SK-N-SH (cell line): ENCODE measurements around the gene LCORL. TPM values are rescaled to one million over a fixed set of nuclear protein-coding genes. Genes with fewer than 3 reads are reported as not detected.

Experiments
- CTCF ChIA-PET: fragments of 300-600, 350-600 bp; formaldehyde crosslinking; extraction: SDS; loops from one replicate; lab custom pipeline; 2021; lab: Yijun Ruan, JAX
- POLR2A ChIA-PET: fragments of 350-600 bp; sonication (Branson Sonifier 250); formaldehyde crosslinking; extraction: SDS; loops from one replicate; lab custom pipeline; 2020; ENCODE audit warnings: antibody characterized with exemption, inconsistent platforms; lab: Yijun Ruan, JAX
- DNase-seq: peaks from one replicate; pipeline ENCODE4 v3.0.0; 2012
- H2AFZ ChIP-seq: fragments of 200-600 bp; sonication (generic); 2 replicates; pipeline ENCODE4 v1.8.1; 2016; ENCODE audit warnings: antibody characterized with exemption, mild to moderate bottlenecking, low read depth
- H3F3A ChIP-seq: fragments of 200-600 bp; sonication (generic); replicated peaks from 2 replicates; pipeline ENCODE3; 2016; ENCODE audit warnings: antibody characterized with exemption, mild to moderate bottlenecking; ENCODE audit not compliant: insufficient read depth
- H3K27ac ChIP-seq, 2 experiments: fragments of 200-500 bp in 1 of 2; fragments of 200-600 bp in 1 of 2; sonication (Bioruptor generic) in 1 of 2; sonication (generic), shearing (Covaris generic) in 1 of 2; 2 replicates each; pipeline versions ENCODE4 v1.5.1 to v1.6.1; 2014 to 2016; ENCODE audit warnings: low read depth in 2 of 2, inconsistent platforms in 1 of 2, low read length in 1 of 2, mild to moderate bottlenecking in 1 of 2, mixed read lengths in 1 of 2
- H3K27me3 ChIP-seq: fragments of 200-600 bp; sonication (generic), shearing (Covaris generic); 2 replicates; pipeline ENCODE4 v1.6.1; 2016; ENCODE audit warnings: mixed run types; ENCODE audit not compliant: insufficient read depth
- H3K36me3 ChIP-seq, 2 experiments: fragments of 200-500 bp in 1 of 2; fragments of 200-600 bp in 1 of 2; sonication (Bioruptor generic) in 1 of 2; sonication (generic) in 1 of 2; replicated peaks in 1 of 2; 2 replicates each; pipeline versions ENCODE3 to v1.5.1; 2014 to 2016; ENCODE audit warnings: low read length in 1 of 2, mild to moderate bottlenecking in 1 of 2; ENCODE audit not compliant: insufficient read depth in 2 of 2, control insufficient read depth in 1 of 2
- H3K4me1 ChIP-seq, 2 experiments: fragments of 200-500 bp in 1 of 2; fragments of 200-600 bp in 1 of 2; sonication (Bioruptor generic) in 1 of 2; sonication (generic), shearing (Covaris generic) in 1 of 2; 2 replicates each; pipeline versions ENCODE4 v1.5.1 to v1.6.1; 2014 to 2016; ENCODE audit warnings: low read depth in 1 of 2, low read length in 1 of 2, mixed run types in 1 of 2; ENCODE audit not compliant: insufficient read depth in 2 of 2, control insufficient read depth in 1 of 2
- H3K4me2 ChIP-seq: fragments of 200-600 bp; sonication (generic), shearing (Covaris generic); 2 replicates; pipeline ENCODE4 v1.6.1; 2017; ENCODE audit warnings: mixed run types
- H3K4me3 ChIP-seq, 2 experiments: fragments of 200-500 bp in 1 of 2; fragments of 200-600 bp in 1 of 2; sonication (Bioruptor generic) in 1 of 2; sonication (generic), shearing (Covaris generic) in 1 of 2; 2 replicates each; pipeline versions ENCODE4 v1.5.1 to v1.8.1; 2014 to 2016; ENCODE audit warnings: low read depth in 2 of 2, inconsistent platforms in 1 of 2, low read length in 1 of 2, mild to moderate bottlenecking in 1 of 2, mixed read lengths in 1 of 2, moderate library complexity in 1 of 2
- H3K79me2 ChIP-seq: fragments of 200-600 bp; sonication (generic); 2 replicates; pipeline ENCODE4 v1.8.1; 2017; ENCODE audit warnings: mild to moderate bottlenecking; ENCODE audit not compliant: insufficient read depth
- H3K9ac ChIP-seq: fragments of 200-600 bp; sonication (generic); 2 replicates; pipeline ENCODE4 v1.6.1; 2017; ENCODE audit warnings: mixed run types
- H3K9me2 ChIP-seq: fragments of 200-600 bp; sonication (generic); 2 replicates; pipeline ENCODE4 v1.6.1; 2017; ENCODE audit warnings: mixed run types
- H3K9me3 ChIP-seq: fragments of 200-600 bp; sonication (generic); 2 replicates; pipeline ENCODE4 v1.6.1; 2017; ENCODE audit warnings: mixed run types, mild to moderate bottlenecking, moderate library complexity
- H4K20me1 ChIP-seq: fragments of 200-600 bp; sonication (generic); 2 replicates; pipeline ENCODE4 v1.6.1; 2017; ENCODE audit warnings: mild to moderate bottlenecking, mixed run types; ENCODE audit not compliant: insufficient read depth
- CHD2 ChIP-seq: fragments of 150-350 bp; IDR thresholded peaks from 2 replicates; pipeline ENCODE4 v1.6.1; 2018; ENCODE audit warnings: low read length; ENCODE audit not compliant: partially characterized antibody
- CTCF ChIP-seq: fragments of 200-600 bp; sonication (generic); IDR thresholded peaks from 2 replicates; pipeline ENCODE4 v1.6.1; 2017; ENCODE audit warnings: antibody characterized with exemption, mild to moderate bottlenecking, moderate library complexity
- EP300 ChIP-seq, 2 experiments: IDR thresholded peaks; 2 replicates each; pipeline versions ENCODE4 v1.4.0 to v1.6.1; 2012; ENCODE audit warnings: borderline replicate concordance in 1 of 2, low read depth in 1 of 2, low read length in 1 of 2
- FOSL2 ChIP-seq: IDR thresholded peaks from 2 replicates; pipeline ENCODE4 v1.4.0; 2012; ENCODE audit warnings: low read depth, mild to moderate bottlenecking, moderate library complexity, borderline replicate concordance
- FOXJ3 ChIP-seq: sonication (generic); formaldehyde crosslinking; IDR thresholded peaks from 2 replicates; pipeline ENCODE4 v1.5.1; 2020; ENCODE audit warnings: mild to moderate bottlenecking, missing genetic modification reagents
- FOXM1 ChIP-seq: IDR thresholded peaks from 2 replicates; pipeline ENCODE4 v1.4.0; 2012; ENCODE audit warnings: low read depth, mild to moderate bottlenecking
- GABPA ChIP-seq: IDR thresholded peaks from 2 replicates; pipeline ENCODE4 v1.4.0; 2012; ENCODE audit warnings: low read depth, mild to moderate bottlenecking
- GATA2 ChIP-seq: sonication (generic); formaldehyde crosslinking; IDR thresholded peaks from 2 replicates; pipeline ENCODE4 v1.5.0; 2020; ENCODE audit warnings: mild to moderate bottlenecking, missing genetic modification reagents
- IRF3 ChIP-seq: fragments of 150-350 bp; IDR thresholded peaks from 2 replicates; pipeline ENCODE4 v1.6.1; 2016; ENCODE audit warnings: mild to moderate bottlenecking, low read depth, low read length
- JUND ChIP-seq: IDR thresholded peaks from 2 replicates; pipeline ENCODE4 v1.4.0; 2012
- MAX ChIP-seq: IDR thresholded peaks from 2 replicates; pipeline ENCODE4 v1.4.0; 2012; ENCODE audit warnings: low read depth
- MEF2A ChIP-seq: IDR thresholded peaks from 2 replicates; pipeline ENCODE4 v1.4.0; 2012; ENCODE audit warnings: low read depth, borderline replicate concordance
- NFIC ChIP-seq: IDR thresholded peaks from 2 replicates; pipeline ENCODE4 v1.4.0; 2012; ENCODE audit warnings: borderline replicate concordance
- NRF1 ChIP-seq: IDR thresholded peaks from 2 replicates; pipeline ENCODE4 v1.6.1; 2012; ENCODE audit warnings: low read depth, mild to moderate bottlenecking, low read length
- PBX3 ChIP-seq: IDR thresholded peaks from 2 replicates; pipeline ENCODE4; 2012
- RAD21 ChIP-seq: IDR thresholded peaks from 2 replicates; pipeline ENCODE4 v1.6.1; 2012; ENCODE audit warnings: mild to moderate bottlenecking, low read length
- RCOR1 ChIP-seq: fragments of 150-350 bp; IDR thresholded peaks from 2 replicates; pipeline ENCODE4 v1.6.1; 2017; ENCODE audit warnings: antibody characterized with exemption, low read length
- RXRA ChIP-seq: IDR thresholded peaks from 2 replicates; pipeline ENCODE4 v1.4.0; 2012; ENCODE audit warnings: low read depth, mild to moderate bottlenecking, borderline replicate concordance
- SIN3A ChIP-seq: IDR thresholded peaks from 2 replicates; pipeline ENCODE4 v1.6.1; 2012; ENCODE audit warnings: low read depth, mild to moderate bottlenecking, low read length, moderate library complexity, borderline replicate concordance
- SMC3 ChIP-seq: IDR thresholded peaks from 2 replicates; pipeline ENCODE4 v1.6.1; 2012; ENCODE audit warnings: low read depth, low read length, improper control_type of control experiment
- TAF1 ChIP-seq: IDR thresholded peaks from 2 replicates; pipeline ENCODE4 v1.6.1; 2012; ENCODE audit warnings: low read depth, mild to moderate bottlenecking, low read length, moderate library complexity, borderline replicate concordance
- TCF12 ChIP-seq: IDR thresholded peaks from 2 replicates; pipeline ENCODE4 v1.4.0; 2012
- TEAD4 ChIP-seq: IDR thresholded peaks from 2 replicates; pipeline ENCODE4 v1.4.0; 2012; ENCODE audit warnings: mild to moderate bottlenecking, borderline replicate concordance; ENCODE audit not compliant: insufficient read depth
- USF1 ChIP-seq: IDR thresholded peaks from 2 replicates; pipeline ENCODE4 v1.4.0; 2012; ENCODE audit warnings: low read depth, borderline replicate concordance
- YY1 ChIP-seq: IDR thresholded peaks from 2 replicates; pipeline ENCODE4 v1.4.0; 2012; ENCODE audit warnings: low read depth, mild to moderate bottlenecking
- WGBS: methylation state at CpG from one replicate; pipeline ENCODE4 v1.1.6; 2017; ENCODE audit warnings: low lambda C conversion rate; 5-methylcytosine and 5-hydroxymethylcytosine counted together
- polyA plus RNA-seq, 3 experiments: library from polyadenylated mRNA; depleted of rRNA; stranded (reverse); fragments of >200 nt; gene quantifications; 2 replicates each; pipeline ENCODE4 v1.2.3, GENCODE V29; 2012

LCORL gene
- polyA plus RNA-seq, 1 of the 3 experiments (the other 2 are of a cell fraction) = 1.9 TPM

- ChIA-PET CTCF (interaction anchor here (0.6 kb wide), 1 partner anchor 501 kb away, joined by 3 read pairs; no protein-coding TSS in a partner anchor), POLR2A (no interaction called here)
These were observed 127.1 kb downstream of the LCORL start for GRCh38 chr4:17894421-17894820.

GRCh38 chr4:17889692-17890091 is 131.9 kb downstream of the LCORL start:
- Histone ChIP-seq H2AFZ (no peak overlapping the region), H3K36me3 (peaks cover 2 to 7% of the 10 kb centered on the region in 2 experiments), H4K20me1 (no peaks in the 10 kb centered on the region), H3K4me2 (no peak overlapping the region), H3F3A (no peaks in the 10 kb centered on the region), H3K9ac (no peak overlapping the region), H3K27ac (no peak overlapping the region), H3K9me3 (no peaks in the 10 kb centered on the region), H3K4me1 (peaks cover 0 to 3% of the 10 kb centered on the region in 2 experiments; a peak in 2 of 4 replicates), H3K79me2 (no peaks in the 10 kb centered on the region), H3K27me3 (no peaks in the 10 kb centered on the region), H3K4me3 (no peak overlapping the region), H3K9me2 (no peaks in the 10 kb centered on the region; the same call in 1 of the 2 replicates)
- POLR2A ChIA-PET = no interaction called here
- no peak for DNase-seq
- 94% methylated on average over 1 of the region's 1 CpG for WGBS
- CTCF ChIA-PET = no interaction called here
- TF ChIP-seq CHD2 = no peak
- TF ChIP-seq SMC3 = no peak
- TF ChIP-seq PBX3 = no peak
- TF ChIP-seq JUND = no peak
- TF ChIP-seq FOXM1 = no peak
- no peak for TF ChIP-seq MEF2A
- no peak for TF ChIP-seq IRF3
- TF ChIP-seq TCF12 = no peak
- no peak for TF ChIP-seq TEAD4
- TF ChIP-seq TAF1 = no peak
- no peak for TF ChIP-seq NFIC
- no peak for TF ChIP-seq RXRA

More at GRCh38 chr4:17894421-17894820, 127.1 kb downstream of the LCORL start:
- WGBS = 47% methylated on average over 3 of the region's 3 CpGs
- Histone ChIP-seq H3K36me3 (peaks cover 0 to 4% of the 10 kb centered on the region in 2 experiments), H2AFZ (no peak overlapping the region), H3K27ac (peak overlapping the region in 1 of 2 experiments; percentile 30; a peak in 2 of 4 replicates), H3K9ac (no peak overlapping the region), H3K27me3 (no peaks in the 10 kb centered on the region), H3K79me2 (no peaks in the 10 kb centered on the region), H3K4me2 (no peak overlapping the region), H3K9me2 (no peaks in the 10 kb centered on the region; the same call in 1 of the 2 replicates), H3K4me1 (peaks cover 0 to 5% of the 10 kb centered on the region in 2 experiments; a peak in 2 of 4 replicates)
- TF ChIP-seq GATA2 (CRISPR knock-in tag) (peak; percentile 62), USF1 (no peak), RCOR1 (peak; percentile 31; the same call in 1 of the 2 replicates), NFIC (no peak), YY1 (no peak), GABPA (no peak), SIN3A (no peak), NRF1 (no peak), MAX (no peak), RAD21 (no peak), EP300 (IDR thresholded peaks at IDR 0.05; ENCODE audit: borderline replicate concordance in 1 of 2, low read depth in 1 of 2, low read length in 1 of 2) (no peak), RXRA (no peak), CHD2 (peak; percentile 17), FOSL2 (no peak), CTCF (no peak), FOXJ3 (CRISPR knock-in tag) (no peak)
- TF ChIP-seq, all 33 proteins: peak for 3
- DNase-seq = no peak
- Histone ChIP-seq H4K20me1 (no peaks in the 10 kb centered on the region), H3F3A (no peaks in the 10 kb centered on the region), H3K9me3 (no peaks in the 10 kb centered on the region), H3K4me3 (no peak overlapping the region)
